G401.6 (cell line): ENCODE results near the gene OGA.
"Not testable (repeated sequence)": the region's sequence is repeated elsewhere in the genome, so short reads cannot be mapped to it uniquely, and the experiment has no call there.

Experiments used
- FAIRE-seq: peaks from 2 replicates; lab custom pipeline; 2012; peaks lifted over from hg19 to GRCh38; lab: Jason Lieb, UNC

The OGA gene

GRCh38 chr10:101797403-101798059, 20.7 kb downstream of the OGA start:
- no peak for FAIRE-seq

- no peak for FAIRE-seq
Observed at GRCh38 chr10:101793526-101793925, 24.7 kb downstream of the OGA start.

- FAIRE-seq: no peak
Observed at GRCh38 chr10:101789686-101790085, 28.6 kb downstream of the OGA start.

GRCh38 chr10:101789231-101789630, 29.0 kb downstream of the OGA start:
- FAIRE-seq: not testable (repeated sequence)

GRCh38 chr10:101785801-101786200, 32.4 kb downstream of the OGA start:
- FAIRE-seq: no peak

- no peak for FAIRE-seq
Observed at GRCh38 chr10:101784558-101784957, 33.7 kb downstream of the OGA start.

GRCh38 chr10:101783736-101784118, 34.5 kb downstream of the OGA start:
- FAIRE-seq: no peak

GRCh38 chr10:101782811-101783735, 35.2 kb downstream of the OGA start, which contains the start of gene NPM3:
Gene NPM3 (minus strand): TSS chr10:101783446. CDS start chr10:101783390, 56 bp downstream.
- peak; percentile 80 for FAIRE-seq

- no peak for FAIRE-seq
Observed at GRCh38 chr10:101781984-101782810, 36.0 kb downstream of the OGA start.

GRCh38 chr10:101781655-101781983, 36.6 kb downstream of the OGA start:
- FAIRE-seq: no peak

GRCh38 chr10:101780818-101781654, 37.2 kb downstream of the OGA start:
- FAIRE-seq: peak; percentile 79

GRCh38 chr10:101780187-101780817, 37.9 kb downstream of the OGA start:
- no peak for FAIRE-seq

GRCh38 chr10:101779544-101780186, 38.6 kb downstream of the OGA start:
- FAIRE-seq: no peak

GRCh38 chr10:101778781-101779543, 39.3 kb downstream of the OGA start:
- FAIRE-seq: no peak

GRCh38 chr10:101778151-101778780, 40.0 kb downstream of the OGA start:
- FAIRE-seq: no peak

- no peak for FAIRE-seq
Observed at GRCh38 chr10:101777619-101778145, 40.6 kb downstream of the OGA start.

GRCh38 chr10:101776161-101776817, 42.0 kb downstream of the OGA start:
- FAIRE-seq: no peak

- FAIRE-seq: no peak
Observed at GRCh38 chr10:101775273-101776160, 42.7 kb downstream of the OGA start, which contains the start of gene FGF8. Gene FGF8 (minus strand): TSS chr10:101776114. CDS start chr10:101775900, 214 bp downstream.
